Measurements from ENCODE around the gene ATP8A1.
"Not testable (repeated sequence)": the region's sequence is repeated elsewhere in the genome, so short reads cannot be mapped to it uniquely, and the experiment has no call there.

ATP8A1 gene

DNA sequence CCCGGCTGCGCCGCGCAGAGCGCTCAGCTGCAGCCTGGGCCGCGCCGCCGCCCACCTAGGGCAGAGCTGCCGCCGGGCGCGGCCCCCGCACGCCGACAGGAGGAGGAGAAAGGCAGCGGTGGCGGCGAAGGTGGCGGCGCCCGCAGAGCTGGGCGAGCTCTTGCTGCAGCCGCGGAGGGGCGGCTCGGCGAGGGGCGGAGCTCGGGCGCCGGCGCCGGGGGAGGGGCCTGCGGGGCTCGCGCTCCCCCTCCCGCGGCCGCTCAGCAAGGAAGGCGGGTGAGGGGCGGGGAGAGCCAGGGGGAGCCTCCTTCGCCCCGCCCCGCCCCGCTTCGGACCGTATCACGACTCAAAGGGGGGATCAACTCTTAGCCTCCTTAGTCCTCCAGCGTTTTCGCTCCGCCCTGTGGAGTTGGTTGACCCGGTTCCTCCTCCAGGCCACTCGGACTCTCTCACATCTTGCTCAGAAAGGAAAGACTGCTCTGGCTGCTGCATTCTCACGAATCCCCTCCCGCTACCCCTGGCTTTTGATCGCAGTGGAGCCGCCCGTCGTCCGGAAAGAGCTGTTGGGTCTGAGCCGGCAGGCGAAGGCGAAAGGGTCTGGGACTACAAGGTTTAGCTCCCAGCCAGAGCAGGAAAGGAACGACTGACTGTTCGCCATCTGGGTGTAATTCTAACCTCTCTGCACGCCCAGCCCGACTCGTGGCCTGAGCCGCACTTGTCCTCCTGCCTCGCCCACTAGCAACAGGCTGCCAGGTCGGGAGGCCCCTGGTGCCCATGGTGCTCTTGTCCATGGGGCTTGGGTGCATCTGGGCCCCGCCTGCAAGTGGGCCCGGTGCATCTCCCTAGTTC is at the start of gene ATP8A1:
Gene ATP8A1, minus strand, starts transcription at position 162 of the 849 bp plus-strand sequence. CDS start 232 bp downstream, outside the sequence.
- peak; percentile 19 for DNase-seq

- DNase-seq, result no peak
Measured at GRCh38 chr4:42706086-42706485, 49.2 kb upstream of the ATP8A1 start.

GRCh38 chr4:42703813-42704212 is 46.9 kb upstream of the ATP8A1 start:
- no peak for DNase-seq

DNA sequence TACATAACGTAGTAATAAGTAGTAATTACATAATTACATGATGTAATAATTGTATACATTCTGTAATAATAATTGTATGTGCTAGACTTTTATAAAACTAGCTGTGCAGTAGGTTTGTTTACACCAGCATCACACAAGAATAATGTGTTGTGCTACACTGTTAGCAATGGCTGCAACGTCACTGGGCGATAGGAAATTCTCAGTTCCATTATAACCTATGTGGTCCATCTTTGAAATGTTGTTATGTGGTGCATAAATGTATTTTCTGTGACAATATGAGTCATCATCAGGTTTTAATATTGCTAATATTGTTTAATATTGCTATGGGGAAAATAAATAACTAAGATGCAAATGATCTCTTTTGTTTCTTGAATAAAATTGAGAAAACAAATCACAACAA is 46.0 kb upstream of the ATP8A1 start:
- DNase-seq, result no peak

GRCh38 chr4:42701780-42702179 is 44.9 kb upstream of the ATP8A1 start:
- DNase-seq, result not testable (repeated sequence)

DNA sequence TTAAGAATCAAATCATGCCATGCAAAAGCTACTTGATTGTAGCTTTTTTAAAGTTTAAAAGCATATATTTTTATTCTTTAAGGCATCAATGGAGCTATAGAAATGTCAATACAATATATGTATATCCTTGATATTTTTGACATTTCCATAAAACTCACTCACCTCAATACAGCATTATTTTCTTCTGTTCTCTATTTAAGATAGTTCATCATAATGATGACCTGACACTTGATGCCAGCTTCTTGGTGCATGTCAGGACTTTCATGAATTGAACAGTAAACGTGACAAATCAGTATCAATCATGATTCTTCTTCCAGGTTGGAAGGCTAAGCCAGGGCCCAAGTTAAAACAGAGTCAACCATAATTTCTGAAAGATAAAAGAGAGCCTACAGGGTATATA is 33.6 kb upstream of the ATP8A1 start:
- DNase-seq, result no peak

DNA sequence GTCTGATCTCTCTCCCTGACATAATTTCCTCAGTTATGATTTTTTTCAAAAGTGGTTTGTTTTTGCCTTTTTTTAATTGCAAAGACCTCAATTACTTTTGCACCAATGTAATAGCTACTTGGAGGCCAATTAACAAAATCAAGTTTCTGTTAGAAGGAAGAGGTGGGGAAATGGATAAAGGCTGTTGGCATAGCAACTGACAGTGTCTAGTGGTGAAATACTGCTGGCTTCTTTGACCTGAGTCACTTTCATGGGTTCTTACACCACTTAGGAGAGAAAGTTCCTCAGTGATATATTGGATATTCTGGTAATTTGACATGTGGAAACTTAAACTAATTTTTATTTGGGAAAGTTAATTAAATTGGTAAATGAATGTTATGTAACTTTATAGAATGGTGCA is 26.5 kb upstream of the ATP8A1 start:
- no peak for DNase-seq

DNA sequence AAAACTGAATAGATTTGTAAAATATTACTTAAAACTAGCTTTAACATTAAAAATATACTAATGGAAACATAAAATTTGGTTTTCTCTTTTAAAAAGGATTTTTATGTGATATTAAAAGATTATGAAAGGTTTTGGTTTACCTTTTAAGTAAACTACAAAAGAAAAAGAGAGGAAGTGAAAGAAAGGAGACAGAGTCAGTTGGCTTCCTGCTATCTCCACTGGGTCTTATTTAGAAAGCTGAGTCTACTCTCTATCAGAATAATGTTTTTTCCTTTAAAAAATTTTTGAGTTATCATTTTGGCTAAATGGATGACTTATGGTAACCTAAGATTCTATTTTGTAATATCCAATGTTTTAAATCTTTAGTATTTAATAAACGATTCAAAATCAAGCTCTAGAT is 21.6 kb upstream of the ATP8A1 start:
- DNase-seq, result no peak

DNA sequence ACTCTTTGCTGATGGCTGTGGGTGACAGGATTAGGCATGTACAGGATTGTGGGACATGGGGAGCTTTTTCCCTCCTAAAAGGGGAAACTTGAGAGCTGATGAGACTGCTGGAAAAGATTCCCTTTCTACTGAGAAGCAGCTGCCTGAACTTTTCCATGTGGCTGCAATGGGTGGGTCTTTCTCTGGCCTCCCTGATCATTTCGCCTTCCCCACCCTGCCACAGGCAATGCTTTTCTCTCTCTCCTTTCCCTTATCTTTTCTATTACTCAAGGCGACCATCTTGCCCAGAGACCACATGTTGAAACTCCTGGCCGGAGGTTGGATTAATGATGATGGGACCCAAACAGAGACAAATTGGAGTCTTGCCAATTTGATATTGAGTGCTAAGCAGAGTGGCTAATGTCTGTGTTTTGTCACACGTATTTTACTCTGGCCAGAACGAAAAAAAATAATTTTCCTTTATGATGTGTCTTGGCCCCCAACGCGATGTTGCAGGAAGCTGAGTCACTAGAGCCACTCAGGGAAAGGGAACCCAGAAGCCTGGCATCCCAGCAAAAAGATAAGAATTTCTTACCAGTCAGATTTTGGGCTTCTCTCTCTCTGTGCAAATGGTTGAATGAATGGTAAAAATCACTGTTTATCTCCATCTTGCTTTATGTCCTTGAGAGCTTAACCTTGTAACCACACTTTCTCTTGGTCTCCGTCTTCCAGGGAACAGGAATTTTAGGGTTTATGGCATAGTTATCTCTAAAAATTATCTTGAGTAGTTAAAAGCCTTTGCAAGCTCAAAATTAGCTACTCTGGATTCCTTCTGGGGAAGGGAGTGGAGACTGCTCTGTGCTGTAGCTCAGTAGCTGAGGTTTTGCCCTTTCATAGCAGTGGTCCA is 19.4 kb upstream of the ATP8A1 start:
- DNase-seq, result no peak

GRCh38 chr4:42673082-42673425 is 16.1 kb upstream of the ATP8A1 start:
- DNase-seq, result no peak

DNA sequence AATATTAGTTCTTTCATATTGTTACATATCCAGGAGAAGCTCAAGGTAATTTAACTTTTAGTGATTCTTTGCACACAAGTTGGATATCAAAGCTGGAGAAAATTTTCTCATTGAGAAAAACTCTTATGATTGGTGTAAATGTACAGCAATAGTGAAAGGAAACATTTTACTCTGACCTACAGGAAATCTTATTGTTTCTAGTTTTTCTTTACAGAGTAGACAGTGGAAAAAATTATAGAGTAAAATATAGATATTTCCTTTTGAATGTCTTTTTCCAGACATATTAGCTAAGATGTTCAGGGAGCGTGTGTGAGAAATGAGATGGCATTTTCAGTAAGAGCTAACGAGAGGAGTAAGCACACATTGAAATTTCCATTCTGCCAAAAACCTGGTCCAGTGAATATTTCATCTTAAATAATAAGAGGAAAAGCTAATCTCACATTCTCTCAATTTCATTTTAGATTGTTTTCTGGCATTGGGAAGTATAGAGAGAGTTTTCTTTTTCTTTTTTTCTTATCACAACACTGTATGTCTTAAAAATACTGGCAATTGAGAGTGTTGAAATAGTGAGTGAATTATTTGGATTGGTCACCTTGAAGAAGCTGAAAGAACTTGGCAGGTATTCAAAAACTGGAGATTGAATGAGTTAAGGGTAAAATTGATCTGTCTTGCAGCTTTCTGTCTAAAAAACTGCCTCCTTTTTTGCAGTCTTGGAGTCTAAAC is 15.6 kb upstream of the ATP8A1 start:
- no peak for DNase-seq

DNA sequence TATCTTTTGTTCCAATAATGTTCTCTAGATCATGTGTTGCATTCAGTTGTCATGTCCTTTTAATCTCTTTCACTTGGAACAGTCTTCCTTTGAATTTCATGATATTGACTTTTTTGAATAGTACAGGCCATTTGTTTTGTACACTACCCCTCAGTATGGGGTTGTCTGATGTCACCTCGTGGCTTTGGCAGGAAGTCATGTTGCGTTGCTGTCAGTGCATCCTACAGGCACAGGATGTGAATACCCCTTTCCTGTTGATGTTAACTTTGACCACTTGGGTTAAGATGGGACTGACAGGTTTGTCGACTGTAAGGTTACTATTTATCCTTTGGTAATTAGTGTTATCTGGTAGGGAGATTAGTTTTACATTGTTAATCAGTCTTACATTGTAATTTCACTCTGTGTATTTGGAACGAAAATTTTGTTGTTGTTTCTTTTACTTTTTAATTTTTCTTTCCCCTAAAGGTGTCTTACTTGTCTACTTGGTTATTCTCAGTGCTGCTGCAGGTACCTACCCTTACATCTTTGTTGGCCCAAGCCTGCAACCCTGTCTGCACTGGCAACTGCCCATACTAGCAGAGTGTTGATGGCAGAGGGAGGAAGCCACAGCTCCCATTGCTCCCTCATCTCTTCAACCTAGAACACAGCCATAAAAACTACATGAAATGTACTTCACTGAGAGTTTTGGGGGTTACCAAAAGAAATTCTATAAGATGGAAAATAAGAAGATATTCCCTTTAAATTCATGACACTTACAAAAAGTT is 14.7 kb upstream of the ATP8A1 start:
- no peak for DNase-seq

DNA sequence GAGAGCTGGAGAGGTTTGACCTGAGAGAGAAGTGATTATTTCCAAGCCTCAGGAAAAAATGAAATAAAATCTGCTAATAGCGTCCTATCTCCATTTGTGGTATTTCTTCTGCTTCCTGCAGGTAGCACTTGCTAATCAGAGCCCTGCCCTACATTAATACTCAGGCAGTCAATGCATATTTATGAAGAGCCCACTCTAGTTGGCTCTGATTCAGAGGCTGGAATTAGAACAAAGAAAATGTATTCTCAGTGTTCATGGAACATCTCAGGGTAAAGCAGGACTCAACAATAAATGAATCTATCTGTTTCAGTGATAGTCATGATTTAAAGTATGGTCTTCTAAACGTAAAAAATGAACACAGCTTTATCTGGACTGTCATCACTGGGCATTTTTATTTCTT is 1.4 kb upstream of the ATP8A1 start:
- DNase-seq, result no peak

GRCh38 chr4:42656679-42656943 is 294 bp downstream of the ATP8A1 start:
- DNase-seq, result no peak

DNA sequence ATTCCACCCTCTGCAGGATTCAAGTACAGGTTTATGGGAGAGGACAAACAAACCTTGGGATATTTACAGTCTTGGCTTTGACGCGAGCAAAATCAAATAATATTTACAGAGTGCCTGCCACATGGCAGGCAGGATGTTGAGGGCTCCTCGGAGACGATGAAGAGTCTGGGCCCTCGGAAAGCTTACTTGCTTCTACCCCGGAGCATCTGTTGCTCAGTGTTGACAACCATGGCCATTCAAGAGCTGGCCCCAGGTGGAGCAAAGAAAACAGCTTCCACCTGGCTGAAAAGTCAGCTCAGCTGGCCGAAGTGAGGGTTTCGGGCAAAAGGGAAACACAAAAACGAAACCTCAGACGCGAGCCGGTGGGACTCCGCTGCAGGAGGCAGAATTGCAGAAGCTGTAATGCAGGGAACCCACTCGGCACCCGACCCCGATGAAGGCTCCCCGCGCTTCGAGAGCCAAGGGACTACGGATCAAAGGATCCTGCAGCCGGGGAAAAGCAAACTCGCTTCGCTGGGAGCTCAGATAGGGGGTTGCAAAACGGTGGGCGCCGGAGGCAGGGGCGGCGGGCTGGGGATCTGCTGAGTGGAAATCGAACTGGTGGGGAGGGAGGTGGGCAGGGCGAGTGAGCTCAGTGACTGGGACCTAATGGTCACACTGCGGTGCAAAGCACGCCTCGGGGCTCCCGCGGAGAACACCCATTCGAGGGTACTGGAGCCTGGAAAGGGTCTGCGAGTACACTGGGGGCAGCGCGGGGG is 805 bp downstream of the ATP8A1 start:
- DNase-seq, result no peak

GRCh38 chr4:42655269-42655637 is 1.7 kb downstream of the ATP8A1 start:
- DNase-seq, result no peak

GRCh38 chr4:42654631-42655268 is 2.2 kb downstream of the ATP8A1 start:
- no peak for DNase-seq

- DNase-seq, result no peak
Measured at GRCh38 chr4:42653626-42654560, 3.0 kb downstream of the ATP8A1 start.

DNA sequence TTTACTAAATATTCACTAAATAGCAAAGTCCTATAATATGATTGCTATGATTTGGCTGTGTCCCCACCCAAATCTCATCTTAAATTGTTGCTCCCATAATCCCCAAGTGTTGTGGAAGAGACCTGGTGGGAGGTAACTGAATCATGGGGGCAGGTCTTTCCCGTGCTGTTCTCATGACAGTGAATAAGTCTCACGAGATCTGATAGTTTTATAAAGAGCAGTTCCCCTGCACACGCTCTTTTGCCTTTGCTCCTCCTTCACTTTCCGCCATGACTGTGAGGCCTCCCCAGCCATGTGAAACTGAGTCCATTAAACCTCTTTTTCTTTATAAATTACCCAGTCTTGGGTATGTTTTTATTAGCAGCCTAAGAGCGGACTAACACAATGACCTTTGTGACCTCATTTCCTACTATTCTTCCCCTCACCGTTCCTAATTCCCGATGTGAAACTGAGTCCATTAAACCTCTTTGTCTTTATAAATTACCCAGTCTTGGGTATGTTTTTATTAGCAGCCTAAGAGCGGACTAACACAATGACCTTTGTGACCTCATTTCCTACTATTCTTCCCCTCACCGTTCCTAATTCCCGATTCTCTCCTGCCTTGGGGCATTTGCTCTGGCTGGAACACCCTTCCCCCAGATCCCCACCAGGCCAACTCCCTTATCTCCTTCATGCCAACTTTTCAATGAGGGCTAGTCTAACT is 4.2 kb downstream of the ATP8A1 start:
- DNase-seq, result not testable (repeated sequence)

GRCh38 chr4:42649870-42650269 is 7.0 kb downstream of the ATP8A1 start:
- DNase-seq, result no peak

Data from SHP77 treated with DMSO at 0.1 percent for 48 hours (cell line).